K562 (cell line): ENCODE measurements around the gene CAMK1D. TPM values are rescaled to one million over a fixed set of nuclear protein-coding genes. Genes with fewer than 3 reads are reported as not detected.
"Not testable (repeated sequence)": the region's sequence is repeated elsewhere in the genome, so short reads cannot be mapped to it uniquely, and the experiment has no call there.

ENCODE experiments used
- ATAC-seq: fragments of 200-7000 bp; cut with Tn5 transposase; 3 replicates; pipeline ENCODE4 v1.9.1; 2020; ENCODE audit warnings: moderate library complexity
- BruUV-seq: library from RNA; stranded (reverse); fragments of 400-500 nt; replicated peaks from 2 replicates; lab custom pipeline; 2021; lab: Mats Ljungman, UMichigan
- CTCF ChIA-PET: fragments of 300-600 bp; formaldehyde crosslinking; extraction: SDS; loops from one replicate; lab custom pipeline; 2021; ENCODE audit warnings: low intra/inter-chr PET ratio; lab: Yijun Ruan, JAX
- POLR2A ChIA-PET: fragments of 300-600, 350-650 bp; sonication (Branson Sonifier 250); formaldehyde crosslinking; extraction: SDS; loops from one replicate; lab custom pipeline; 2021; ENCODE audit warnings: antibody characterized with exemption, inconsistent platforms; lab: Yijun Ruan, JAX
- DNase-seq, 4 experiments: peaks; one replicate each; pipeline versions ENCODE4 v3.0.0 to v3.0.0-alpha.2; 2011 to 2018; ENCODE audit warnings: low spot score in 3 of 4, mixed read lengths in 3 of 4; ENCODE audit errors: extremely low read depth in 1 of 4
- FAIRE-seq: peaks from 2 replicates; lab custom pipeline; 2011; peaks lifted over from hg19 to GRCh38; lab: Jason Lieb, UNC
- H2AFZ ChIP-seq: 2 replicates; pipeline ENCODE4 v1.6.0; 2011; ENCODE audit warnings: low read depth, low read length, control low read depth, inconsistent platforms
- H3K27ac ChIP-seq: fragments of 200-600 bp; 3 replicates; pipeline ENCODE4 v1.8.0; 2011; ENCODE audit warnings: low read depth, mild to moderate bottlenecking, control low read depth, inconsistent platforms, low read length, moderate library complexity, mixed read lengths; ENCODE audit errors: extremely low read depth
- H3K27me3 ChIP-seq, 2 experiments: fragments of 300-600 bp in 1 of 2; 2 replicates in 1 of 2; 3 replicates in 1 of 2; pipeline versions ENCODE4 v1.6.0 to v1.8.0; 2011; ENCODE audit warnings: inconsistent platforms in 2 of 2, low read length in 2 of 2, mild to moderate bottlenecking in 1 of 2, mixed read lengths in 1 of 2, moderate library complexity in 1 of 2; ENCODE audit not compliant: control insufficient read depth in 2 of 2, insufficient read depth in 2 of 2
- H3K36me3 ChIP-seq: fragments of 300-600 bp; 3 replicates; pipeline ENCODE4 v1.8.0; 2011; ENCODE audit warnings: mild to moderate bottlenecking, low read length, inconsistent platforms; ENCODE audit not compliant: control insufficient read depth, insufficient read depth
- H3K4me1 ChIP-seq, 2 experiments: fragments of 200-600 bp in 1 of 2; replicated peaks in 1 of 2; 2 replicates in 1 of 2; 3 replicates in 1 of 2; pipeline versions ENCODE4 v1.5.1 to v1.8.0; 2011; ENCODE audit warnings: inconsistent platforms in 2 of 2, low read length in 2 of 2, mild to moderate bottlenecking in 1 of 2, mixed read lengths in 1 of 2, moderate library complexity in 1 of 2; ENCODE audit not compliant: control insufficient read depth in 2 of 2, insufficient read depth in 2 of 2
- H3K4me2 ChIP-seq: 2 replicates; pipeline ENCODE4 v1.6.1; 2011; ENCODE audit warnings: low read length, control low read depth, inconsistent platforms, mixed read lengths; ENCODE audit not compliant: insufficient read depth
- H3K4me3 ChIP-seq: fragments of 200-600 bp; sonication (generic), shearing (Covaris generic); 2 replicates; pipeline ENCODE4 v1.5.1; 2016; ENCODE audit warnings: control low read depth, inconsistent platforms
- H3K79me2 ChIP-seq: fragments of 200-600 bp; 3 replicates; pipeline ENCODE4 v1.8.0; 2011; ENCODE audit warnings: low read length, inconsistent platforms; ENCODE audit not compliant: control insufficient read depth, insufficient read depth
- H3K9ac ChIP-seq, 2 experiments: 2 replicates each; pipeline versions ENCODE4 v1.6.0 to v1.6.1; 2011; ENCODE audit warnings: low read depth in 2 of 2, low read length in 2 of 2, control low read depth in 1 of 2, inconsistent platforms in 1 of 2, mild to moderate bottlenecking in 1 of 2, mixed read lengths in 1 of 2; ENCODE audit not compliant: insufficient read depth in 1 of 2
- H3K9me1 ChIP-seq: one replicate; pipeline ENCODE4 v1.6.0; 2011; ENCODE audit warnings: inconsistent platforms, mild to moderate bottlenecking, low read length, moderate library complexity; ENCODE audit not compliant: control insufficient read depth, insufficient read depth
- H3K9me3 ChIP-seq: replicated peaks from 2 replicates; pipeline ENCODE4 v1.5.1; 2011; ENCODE audit warnings: low read depth, low read length, inconsistent platforms; ENCODE audit not compliant: control insufficient read depth, insufficient read depth
- H4K20me1 ChIP-seq: replicated peaks from 2 replicates; pipeline ENCODE4 v1.6.1; 2011; ENCODE audit warnings: low read length, inconsistent platforms, mixed read lengths; ENCODE audit not compliant: control insufficient read depth, insufficient read depth
- SPI1 ChIP-seq: IDR thresholded peaks from 2 replicates; pipeline ENCODE4 v1.6.1; 2011; ENCODE audit warnings: low read depth, low read length, control low read depth, borderline replicate concordance
- WGBS: fragments of 100-300 bp; shearing (Covaris generic); methylation state at CpG from one replicate; pipeline ENCODE4 v1.1.6; 2016; ENCODE audit warnings: low coverage, mixed read lengths; ENCODE audit not compliant: insufficient coverage; ENCODE audit errors: missing lambda C conversion rate; 5-methylcytosine and 5-hydroxymethylcytosine counted together
- in situ Hi-C: fragments of 300-500 bp; cut with MboI; formaldehyde crosslinking; loops from 4 replicates; pipeline ENCODE4 v1.15.0; 2018; ENCODE audit warnings: inconsistent platforms, mixed read lengths
- intact Hi-C: fragments of 100-400 bp; cut with micrococcal nuclease; formaldehyde crosslinking; loops from 2 replicates; pipeline ENCODE4 v1.14.2; 2022
- polyA plus RNA-seq, 8 experiments: library from polyadenylated mRNA; depleted of rRNA in 4 of 8; stranded (reverse) in 5 of 8; unstranded in 3 of 8; fragments of >200 nt; fragmentation: Nextera tagmentation in 2 of 8; fragmentation: Illumina TruSeq in 1 of 8; extraction: Ambion mirVana in 2 of 8; extraction: Trizol in 1 of 8; gene quantifications; 2 replicates each; pipeline versions ENCODE4 v1.2.1 to v1.2.3, GENCODE V29; 2011 to 2014; ENCODE audit warnings: inconsistent platforms in 1 of 8, missing spikeins in 1 of 8
- total RNA-seq, 7 experiments: library from RNA; depleted of rRNA in 6 of 7; stranded (reverse); fragments of >200 nt in 6 of 7; fragmentation: Illumina TruSeq in 2 of 7; extraction: Trizol in 2 of 7; gene quantifications; 2 replicates each; pipeline versions ENCODE4 v1.2.1 to v1.2.3, GENCODE V29; 2011 to 2021; ENCODE audit warnings: low replicate concordance in 1 of 7

The CAMK1D gene
- total and polyA plus RNA-seq, 9 of the 15 experiments (the other 6 are each of a cell fraction or from before 2014, with no cell fraction given), result 0.12 to 0.24 (median 0.20) TPM; not detected in 5

- H3K9me3 ChIP-seq, result no peaks in the 10 kb centered on the region
- no peaks in the 10 kb centered on the region for H4K20me1 ChIP-seq
- no peak for FAIRE-seq
- in situ Hi-C loops, result loop anchor here (5.0 to 25.0 kb wide), 3 partner anchors 362 to 925 kb away; no protein-coding TSS in a partner anchor
- no peak overlapping the region for H3K4me2 ChIP-seq
- H3K79me2 ChIP-seq, result no peaks in the 10 kb centered on the region
- H3K4me1 ChIP-seq, result no peaks in the 10 kb centered on the region
- POLR2A ChIA-PET, result interaction anchor here (0.7 kb wide), 1 partner anchor 1168 kb away, joined by 4 read pairs; no protein-coding TSS in a partner anchor
- no peak for TF ChIP-seq SPI1
- TF ChIP-seq, all 486 proteins: peak for 0
- ATAC-seq (no peak), DNase-seq (no peak)
- 9% methylated on average over 10 of the region's 11 CpGs for WGBS
- Histone ChIP-seq H3K27me3 (peaks cover 0 to 14% of the 10 kb centered on the region in 2 experiments; a peak in 2 of 5 replicates), H3K36me3 (no peaks in the 10 kb centered on the region), H3K9ac (no peak overlapping the region), H3K27ac (no peak overlapping the region), H2AFZ (no peak overlapping the region), H3K9me1 (no peaks in the 10 kb centered on the region), H3K4me3 (no peak overlapping the region)
- CTCF ChIA-PET, result no interaction called here
- BruUV-seq, result no TSS peak
- intact Hi-C loops, result loop anchor here (5.0 to 10.0 kb wide), 3 partner anchors 192 to 385 kb away; no protein-coding TSS in a partner anchor
Measured at GRCh38 chr10:12712293-12712983, 363.1 kb downstream of the CAMK1D start.

- 14% methylated on average over 6 of the region's 6 CpGs for WGBS
- H3K79me2 ChIP-seq, H2AFZ ChIP-seq, FAIRE-seq, H3K4me3 ChIP-seq, ATAC-seq, H3K27ac ChIP-seq, BruUV-seq, H3K9me1 ChIP-seq, POLR2A ChIA-PET, H3K9ac ChIP-seq, H3K4me1 ChIP-seq, DNase-seq, H3K4me2 ChIP-seq, H4K20me1 ChIP-seq, H3K9me3 ChIP-seq, CTCF ChIA-PET, H3K36me3 ChIP-seq: not testable (repeated sequence)
- in situ Hi-C loops, result loop anchor here (5.0 to 25.0 kb wide), 3 partner anchors 362 to 926 kb away; no protein-coding TSS in a partner anchor
- intact Hi-C loops, result loop anchor here (5.0 to 10.0 kb wide), 3 partner anchors 192 to 386 kb away; no protein-coding TSS in a partner anchor
- peaks cover 0 to 14% of the 10 kb centered on the region in 2 experiments; a peak in 2 of 5 replicates for H3K27me3 ChIP-seq
Measured at GRCh38 chr10:12712984-12713316, 363.6 kb downstream of the CAMK1D start.
